ENCODE measurements around the gene SLC52A1. TPM values are rescaled to one million over a fixed set of nuclear protein-coding genes. Genes with fewer than 3 reads are reported as not detected.

SLC52A1 gene
- total and polyA plus RNA-seq, 2 of the 13 experiments (the other 11 are each of a cell fraction or from before 2014, with no cell fraction given): 0.03 to 0.13 TPM

DNA sequence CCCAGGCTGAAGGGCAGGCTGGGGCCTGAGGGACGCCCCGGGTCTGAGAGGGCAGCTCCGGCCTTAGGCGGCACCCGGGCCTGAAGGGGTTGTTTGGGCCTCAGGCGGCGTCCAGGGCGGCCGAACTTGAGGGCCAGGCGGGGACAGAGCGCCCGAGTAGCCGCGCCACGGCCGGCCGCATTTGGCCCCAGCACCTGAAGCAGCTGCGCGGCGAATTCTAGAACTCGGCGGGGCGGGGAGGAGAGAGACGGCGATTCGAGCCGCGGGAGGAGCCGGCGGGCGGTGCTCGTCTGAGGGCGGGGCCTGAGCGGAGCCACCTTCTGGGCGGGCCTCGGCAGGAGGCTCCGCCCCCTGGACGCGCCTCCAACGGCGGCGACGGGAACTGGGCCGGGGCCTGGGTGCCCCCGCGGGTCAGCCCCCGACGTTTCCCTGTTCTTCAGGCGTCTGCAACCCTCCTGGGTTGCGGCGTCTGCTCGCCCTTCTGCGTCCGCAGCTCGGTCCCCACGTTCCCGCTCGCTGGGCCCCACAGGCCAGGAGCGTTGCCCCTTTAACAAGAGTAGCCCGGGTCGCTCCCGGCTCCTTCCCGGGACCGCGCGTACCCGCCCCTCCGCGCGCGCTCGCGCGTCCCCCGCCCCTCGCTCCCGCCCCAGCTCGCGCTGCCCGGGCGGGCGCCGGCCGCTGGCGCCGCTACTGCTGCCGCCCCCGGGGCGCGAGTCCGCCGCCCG, 37.8 kb downstream of the SLC52A1 start, which contains the start of the genes INCA1 and KIF1C (continued):
- TF ChIP-seq RAD21 (CRISPR knock-in tag; IDR thresholded peaks at IDR 0.05) (peak; percentile 23; the same call in 1 of the 2 replicates), NONO (IDR thresholded peaks at IDR 0.05) (no peak), NONO (CRISPR knock-in tag; conservative IDR thresholded peaks at IDR 0.05) (no peak), HOXD1 (CRISPR knock-in tag; IDR thresholded peaks at IDR 0.05) (peak; percentile 24; the same call in 1 of the 2 replicates), ZBTB44 (CRISPR knock-in tag; IDR thresholded peaks at IDR 0.05) (no peak), POLR2AphosphoS5 (IDR thresholded peaks at IDR 0.05; ENCODE audit: low read depth, low read length) (peak; percentile 68), AGO1 (IDR thresholded peaks at IDR 0.05; ENCODE audit: low read depth, low read length, poor library complexity, severe bottlenecking) (peak; percentile 69), ZNF292 (CRISPR knock-in tag; IDR thresholded peaks at IDR 0.05; ENCODE audit: borderline replicate concordance, low read depth) (no peak), NR2F2 (IDR thresholded peaks at IDR 0.05; ENCODE audit: borderline replicate concordance, low read depth) (no peak), ZNF430 (CRISPR knock-in tag; IDR thresholded peaks at IDR 0.05) (peak; percentile 54; the same call in 1 of the 2 replicates), ATF5 (CRISPR knock-in tag; IDR thresholded peaks at IDR 0.05; ENCODE audit: low read depth) (no peak), ZNF879 (CRISPR knock-in tag; IDR thresholded peaks at IDR 0.05) (no peak), ZFX (CRISPR knock-in tag; IDR thresholded peaks at IDR 0.05; ENCODE audit: low read depth) (peak; percentile 83), EP300 (IDR thresholded peaks at IDR 0.05; ENCODE audit: low read depth in 2 of 2, low read length in 2 of 2) (no peak), EP300 (CRISPR knock-in tag; IDR thresholded peaks at IDR 0.05; ENCODE audit: borderline replicate concordance) (no peak), ZNF841 (CRISPR knock-in tag; IDR thresholded peaks at IDR 0.05; ENCODE audit: borderline replicate concordance) (no peak), SP5 (CRISPR knock-in tag; IDR thresholded peaks at IDR 0.05; ENCODE audit: borderline replicate concordance, low read depth) (no peak; the same call in 1 of the 2 replicates), MZF1 (CRISPR knock-in tag; IDR thresholded peaks at IDR 0.05; ENCODE audit: borderline replicate concordance) (no peak)
- TF ChIP-seq, protein P1, sequence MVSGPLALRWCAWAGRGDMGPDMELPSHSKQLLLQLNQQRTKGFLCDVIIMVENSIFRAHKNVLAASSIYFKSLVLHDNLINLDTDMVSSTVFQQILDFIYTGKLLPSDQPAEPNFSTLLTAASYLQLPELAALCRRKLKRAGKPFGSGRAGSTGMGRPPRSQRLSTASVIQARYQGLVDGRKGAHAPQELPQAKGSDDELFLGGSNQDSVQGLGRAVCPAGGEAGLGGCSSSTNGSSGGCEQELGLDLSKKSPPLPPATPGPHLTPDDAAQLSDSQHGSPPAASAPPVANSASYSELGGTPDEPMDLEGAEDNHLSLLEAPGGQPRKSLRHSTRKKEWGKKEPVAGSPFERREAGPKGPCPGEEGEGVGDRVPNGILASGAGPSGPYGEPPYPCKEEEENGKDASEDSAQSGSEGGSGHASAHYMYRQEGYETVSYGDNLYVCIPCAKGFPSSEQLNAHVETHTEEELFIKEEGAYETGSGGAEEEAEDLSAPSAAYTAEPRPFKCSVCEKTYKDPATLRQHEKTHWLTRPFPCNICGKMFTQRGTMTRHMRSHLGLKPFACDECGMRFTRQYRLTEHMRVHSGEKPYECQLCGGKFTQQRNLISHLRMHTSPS (CRISPR knock-in tag; IDR thresholded peaks at IDR 0.05; ENCODE audit: low read depth): no peak
- TF ChIP-seq, protein P2, sequence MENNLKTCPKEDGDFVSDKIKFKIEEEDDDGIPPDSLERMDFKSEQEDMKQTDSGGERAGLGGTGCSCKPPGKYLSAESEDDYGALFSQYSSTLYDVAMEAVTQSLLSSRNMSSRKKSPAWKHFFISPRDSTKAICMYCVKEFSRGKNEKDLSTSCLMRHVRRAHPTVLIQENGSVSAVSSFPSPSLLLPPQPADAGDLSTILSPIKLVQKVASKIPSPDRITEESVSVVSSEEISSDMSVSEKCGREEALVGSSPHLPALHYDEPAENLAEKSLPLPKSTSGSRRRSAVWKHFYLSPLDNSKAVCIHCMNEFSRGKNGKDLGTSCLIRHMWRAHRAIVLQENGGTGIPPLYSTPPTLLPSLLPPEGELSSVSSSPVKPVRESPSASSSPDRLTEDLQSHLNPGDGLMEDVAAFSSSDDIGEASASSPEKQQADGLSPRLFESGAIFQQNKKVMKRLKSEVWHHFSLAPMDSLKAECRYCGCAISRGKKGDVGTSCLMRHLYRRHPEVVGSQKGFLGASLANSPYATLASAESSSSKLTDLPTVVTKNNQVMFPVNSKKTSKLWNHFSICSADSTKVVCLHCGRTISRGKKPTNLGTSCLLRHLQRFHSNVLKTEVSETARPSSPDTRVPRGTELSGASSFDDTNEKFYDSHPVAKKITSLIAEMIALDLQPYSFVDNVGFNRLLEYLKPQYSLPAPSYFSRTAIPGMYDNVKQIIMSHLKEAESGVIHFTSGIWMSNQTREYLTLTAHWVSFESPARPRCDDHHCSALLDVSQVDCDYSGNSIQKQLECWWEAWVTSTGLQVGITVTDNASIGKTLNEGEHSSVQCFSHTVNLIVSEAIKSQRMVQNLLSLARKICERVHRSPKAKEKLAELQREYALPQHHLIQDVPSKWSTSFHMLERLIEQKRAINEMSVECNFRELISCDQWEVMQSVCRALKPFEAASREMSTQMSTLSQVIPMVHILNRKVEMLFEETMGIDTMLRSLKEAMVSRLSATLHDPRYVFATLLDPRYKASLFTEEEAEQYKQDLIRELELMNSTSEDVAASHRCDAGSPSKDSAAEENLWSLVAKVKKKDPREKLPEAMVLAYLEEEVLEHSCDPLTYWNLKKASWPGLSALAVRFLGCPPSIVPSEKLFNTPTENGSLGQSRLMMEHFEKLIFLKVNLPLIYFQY (CRISPR knock-in tag; IDR thresholded peaks at IDR 0.05; ENCODE audit: borderline replicate concordance): peak; percentile 84; the same call in 1 of the 2 replicates

Data from HepG2 (cell line).